Central memory CD8-positive, alpha-beta T cell (primary cell): ENCODE measurements around the gene DDX31.

Source experiments
- ATAC-seq: fragments of 150-1000 bp; cut with Tn5 transposase; replicated peaks from 2 replicates; pipeline ENCODE4 v1.10.0; 2022; ENCODE audit warnings: mild to moderate bottlenecking, moderate FRiP score, moderate number of reproducible peaks; ENCODE audit not compliant: poor library complexity, severe bottlenecking; ENCODE audit errors: extremely low read depth
- DNase-seq, 2 donors: peaks; one replicate each; pipeline ENCODE4 v3.0.0; 2021; ENCODE audit warnings: low spot score in 2 of 2
- H3K27ac Mint-ChIP-seq: one replicate; pipeline ENCODE4 v1.8.0; 2022; ENCODE audit warnings: low read depth, mild to moderate bottlenecking, moderate library complexity, mixed read lengths
- H3K27me3 Mint-ChIP-seq: one replicate; pipeline ENCODE4 v1.8.0; 2022; ENCODE audit warnings: mixed read lengths
- H3K36me3 Mint-ChIP-seq: one replicate; pipeline ENCODE4 v1.8.0; 2022; ENCODE audit warnings: mild to moderate bottlenecking, moderate library complexity, mixed read lengths; ENCODE audit not compliant: insufficient read depth
- H3K4me1 Mint-ChIP-seq: one replicate; pipeline ENCODE4 v1.8.0; 2022; ENCODE audit warnings: mixed read lengths
- H3K4me3 Mint-ChIP-seq: one replicate; pipeline ENCODE4 v1.8.0; 2022; ENCODE audit warnings: mild to moderate bottlenecking, moderate library complexity, mixed read lengths
- H3K9me3 Mint-ChIP-seq: one replicate; pipeline ENCODE4 v1.8.0; 2022; ENCODE audit warnings: mixed read lengths

DDX31 gene

GRCh38 chr9:132543251-132543650, 126.5 kb downstream of the DDX31 start:
- Mint-ChIP-seq H3K4me1 (no peaks in the 10 kb centered on the region), H3K4me3 (no peak overlapping the region), H3K27ac (no peak overlapping the region), H3K27me3 (peaks cover 38% of the 10 kb centered on the region), H3K9me3 (no peaks in the 10 kb centered on the region), H3K36me3 (peaks cover under 1% of the 10 kb centered on the region)
- ATAC-seq (no peak), DNase-seq (no peak)
